Stimulated activated naive CD8-positive, alpha-beta T cell treated with anti-CD3 and anti-CD28 coated beads, Interleukin-15, amount 100 ng/mL, for 72 hours (primary cell): ENCODE results near the gene AKNA.

ENCODE experiments used
- ATAC-seq: fragments of 150-1000 bp; cut with Tn5 transposase; 2 replicates; pipeline ENCODE4 v1.10.0; 2021; ENCODE audit warnings: mild to moderate bottlenecking, moderate library complexity
- DNase-seq, 2 donors: peaks; one replicate each; pipeline ENCODE4 v3.0.0; 2021 to 2022
- H3K27ac Mint-ChIP-seq, 2 donors: one replicate each; pipeline ENCODE4 v1.8.0; 2022; ENCODE audit warnings: mild to moderate bottlenecking in 2 of 2, mixed read lengths in 2 of 2, moderate library complexity in 2 of 2
- H3K27me3 Mint-ChIP-seq: one replicate; pipeline ENCODE4 v1.8.0; 2022; ENCODE audit warnings: mixed read lengths
- H3K4me1 Mint-ChIP-seq: one replicate; pipeline ENCODE4 v1.8.0; 2022; ENCODE audit warnings: mild to moderate bottlenecking, mixed read lengths
- H3K4me3 Mint-ChIP-seq, 2 donors: one replicate each; pipeline ENCODE4 v1.8.0; 2022; ENCODE audit warnings: mild to moderate bottlenecking in 2 of 2, mixed read lengths in 2 of 2, moderate library complexity in 1 of 2
- H3K9me3 Mint-ChIP-seq, 2 donors: one replicate each; pipeline ENCODE4 v1.8.0; 2022; ENCODE audit warnings: mixed read lengths in 2 of 2

The AKNA gene

DNA sequence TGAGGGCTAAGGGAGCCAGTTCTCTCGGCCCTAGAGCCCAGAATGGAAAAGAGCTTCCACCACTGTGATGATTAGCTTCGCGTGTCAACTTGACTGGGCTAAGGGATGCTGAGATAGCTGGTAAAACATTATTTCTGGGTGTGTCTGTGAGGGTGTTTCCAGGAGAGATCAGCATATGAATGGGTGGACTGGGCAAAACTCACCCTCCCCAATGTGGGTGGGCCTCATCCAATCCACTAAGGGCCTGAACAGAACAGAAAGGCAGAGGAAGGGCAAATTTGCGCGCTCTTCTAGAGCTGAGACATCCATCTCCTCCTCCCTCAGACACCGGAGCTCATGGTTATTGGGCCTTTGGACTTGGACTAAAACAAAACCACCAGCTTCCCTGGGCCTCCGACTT, 20.9 kb upstream of the AKNA start:
- H3K4me1 Mint-ChIP-seq, result peaks cover 19% of the 10 kb centered on the region
- peak overlapping the region; percentile 5 to 21 for H3K27ac Mint-ChIP-seq
- no peak overlapping the region for H3K4me3 Mint-ChIP-seq
- ATAC-seq, result no peak
- DNase-seq, result no peak
- H3K9me3 Mint-ChIP-seq, result no peaks in the 10 kb centered on the region
- H3K27me3 Mint-ChIP-seq, result no peaks in the 10 kb centered on the region

DNA sequence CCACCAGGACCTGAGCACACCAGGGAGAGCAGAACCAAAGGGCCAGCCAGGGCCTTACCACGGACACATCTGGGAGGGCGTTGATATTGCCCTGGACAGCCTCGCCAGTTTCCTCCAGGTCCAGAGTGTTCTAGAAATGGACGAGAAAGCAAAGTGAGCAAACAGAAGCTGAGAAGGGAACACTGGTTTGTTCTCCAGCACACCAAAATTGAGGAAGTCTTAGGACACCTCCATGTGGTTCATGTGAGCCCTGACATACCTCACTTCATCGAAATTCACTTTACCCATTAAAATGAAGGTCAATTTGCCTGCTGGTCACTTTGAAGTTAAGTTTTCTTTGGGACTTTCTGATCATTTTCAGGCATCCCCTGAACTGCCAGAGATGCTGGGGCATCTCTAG, 20.1 kb upstream of the AKNA start:
- ATAC-seq, result no peak
- Mint-ChIP-seq H3K9me3 (no peaks in the 10 kb centered on the region), H3K27me3 (no peaks in the 10 kb centered on the region), H3K27ac (no peak overlapping the region), H3K4me3 (no peak overlapping the region), H3K4me1 (peaks cover 19% of the 10 kb centered on the region)
- no peak for DNase-seq

DNA sequence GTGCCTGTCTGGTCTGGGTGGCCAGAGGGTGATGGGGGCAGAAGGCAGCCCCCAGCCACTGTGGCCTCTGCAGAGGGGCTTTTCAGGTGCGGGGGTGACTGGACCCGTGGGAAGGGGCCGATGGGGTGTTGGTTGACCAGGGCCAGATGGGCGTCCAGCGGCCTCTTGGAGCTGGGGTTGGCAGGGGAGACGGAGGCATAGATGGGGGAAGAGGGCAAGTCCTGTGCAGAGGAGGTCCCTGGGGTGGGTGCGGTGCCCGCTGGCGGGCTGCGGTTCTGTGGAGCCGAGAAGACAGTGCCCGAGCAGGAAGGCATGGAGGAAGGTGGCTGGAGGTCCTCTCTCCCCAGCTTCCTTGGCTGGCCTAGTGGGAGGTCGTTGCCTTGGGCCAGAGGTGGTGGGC, 18.7 kb upstream of the AKNA start:
- H3K9me3 Mint-ChIP-seq, result no peaks in the 10 kb centered on the region
- H3K27me3 Mint-ChIP-seq, result no peaks in the 10 kb centered on the region
- ATAC-seq, result no peak
- H3K4me1 Mint-ChIP-seq, result peaks cover 19% of the 10 kb centered on the region
- no peak overlapping the region for H3K4me3 Mint-ChIP-seq
- DNase-seq, result no peak
- H3K27ac Mint-ChIP-seq, result peak overlapping the region; percentile 36 to 54

DNA sequence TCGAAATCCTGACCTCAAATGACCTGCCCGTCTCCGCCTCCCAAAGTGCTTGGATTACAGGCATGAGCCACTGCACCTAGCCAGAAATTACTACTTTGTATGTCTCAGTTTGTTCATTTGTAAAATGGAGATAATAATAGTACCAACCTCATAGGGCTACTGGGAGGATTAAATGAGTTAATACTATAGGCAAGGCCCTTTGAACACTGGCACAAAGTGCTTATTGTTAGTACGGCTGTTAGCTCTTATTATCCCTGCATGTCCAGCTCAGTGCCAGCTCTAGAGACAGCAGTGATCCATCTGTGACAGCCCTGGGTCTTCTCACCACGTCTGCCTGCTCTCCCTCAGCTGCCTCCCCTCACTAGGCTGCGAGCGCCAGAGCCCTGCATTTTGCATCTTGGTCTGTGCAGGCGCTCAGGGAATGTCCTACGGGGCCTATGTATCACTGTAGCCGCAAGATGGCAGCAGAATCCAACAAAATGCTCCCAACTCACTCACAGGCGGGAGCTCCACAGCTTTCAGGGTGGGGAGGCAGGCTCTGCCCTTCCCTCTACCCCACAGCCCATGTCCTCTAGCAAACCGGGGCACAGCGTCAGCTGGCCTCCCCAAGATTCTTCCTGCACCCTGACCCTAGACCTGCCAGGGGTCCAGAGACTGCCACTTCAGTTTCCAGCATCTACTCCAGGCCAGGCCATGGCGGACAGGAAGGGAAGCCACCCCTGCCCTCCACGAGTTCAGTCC, 17.7 kb upstream of the AKNA start:
- ATAC-seq (peak; percentile 94), DNase-seq (peak; percentile 76 to 82)
- Mint-ChIP-seq H3K4me1 (peaks cover 19% of the 10 kb centered on the region), H3K27ac (peak overlapping the region in 1 of 2 donors; percentile 27), H3K4me3 (no peak overlapping the region), H3K27me3 (no peaks in the 10 kb centered on the region), H3K9me3 (no peaks in the 10 kb centered on the region)

DNA sequence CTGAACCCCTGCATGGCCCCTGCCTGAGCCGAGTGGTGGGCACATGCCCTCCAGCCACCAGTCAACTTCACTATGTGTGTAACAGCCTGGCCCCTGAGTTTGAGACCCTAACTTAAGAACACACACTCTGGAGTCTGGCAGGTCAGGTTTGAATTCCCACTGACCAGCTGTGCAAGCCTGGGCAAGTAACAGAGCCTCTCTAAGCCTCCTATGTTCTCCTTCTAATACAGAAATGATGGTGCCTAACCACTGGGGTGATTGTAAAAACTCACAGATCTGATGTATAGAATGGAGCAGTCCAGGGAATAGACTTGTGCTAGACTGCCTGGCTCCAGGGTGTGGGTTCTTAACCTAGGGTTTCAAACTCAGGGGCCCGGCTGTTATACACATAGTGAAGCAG, 16.7 kb upstream of the AKNA start:
- H3K27ac Mint-ChIP-seq, result no peak overlapping the region
- no peak for DNase-seq

DNA sequence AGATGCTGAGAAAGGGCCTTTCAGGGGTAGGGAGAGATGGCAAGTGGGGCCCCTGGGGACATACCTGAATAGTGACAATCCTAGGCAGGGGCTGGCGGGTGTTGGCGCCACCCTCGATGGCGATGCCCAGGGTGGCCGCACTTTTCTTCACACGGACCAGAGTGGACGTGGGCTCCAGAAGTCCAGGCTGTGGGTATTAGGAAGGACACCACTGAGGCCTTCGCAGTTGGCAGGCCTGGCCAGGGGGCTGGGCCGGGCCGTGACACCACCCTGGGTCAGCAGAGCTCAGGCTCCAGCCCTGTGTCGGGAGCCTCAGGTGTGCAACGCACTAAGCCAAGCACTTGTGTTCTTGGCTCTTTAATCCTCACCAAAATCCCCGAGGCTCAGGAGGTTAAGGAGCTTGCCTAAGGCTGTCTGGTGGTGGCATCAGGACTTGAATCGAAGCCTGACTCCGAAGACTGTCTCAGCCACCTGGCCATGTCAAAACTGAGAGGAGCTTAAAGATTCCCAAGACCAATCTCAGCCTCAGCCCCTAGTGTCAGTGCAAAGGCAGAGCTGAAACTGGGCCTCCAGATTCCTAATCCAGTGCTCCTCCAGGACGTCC, 15.5 kb upstream of the AKNA start:
- peaks cover 14% of the 10 kb centered on the region for H3K4me1 Mint-ChIP-seq
- DNase-seq, result no peak
- no peaks in the 10 kb centered on the region for H3K27me3 Mint-ChIP-seq
- H3K4me3 Mint-ChIP-seq, result no peak overlapping the region
- H3K27ac Mint-ChIP-seq, result no peak overlapping the region
- H3K9me3 Mint-ChIP-seq, result no peaks in the 10 kb centered on the region
- ATAC-seq, result no peak

More for the DNA sequence above, 16.7 kb upstream of the AKNA start:
- no peaks in the 10 kb centered on the region for H3K27me3 Mint-ChIP-seq
- H3K4me3 Mint-ChIP-seq, result no peak overlapping the region
- peaks cover 15% of the 10 kb centered on the region for H3K4me1 Mint-ChIP-seq
- ATAC-seq, result no peak
- H3K9me3 Mint-ChIP-seq, result no peaks in the 10 kb centered on the region

DNA sequence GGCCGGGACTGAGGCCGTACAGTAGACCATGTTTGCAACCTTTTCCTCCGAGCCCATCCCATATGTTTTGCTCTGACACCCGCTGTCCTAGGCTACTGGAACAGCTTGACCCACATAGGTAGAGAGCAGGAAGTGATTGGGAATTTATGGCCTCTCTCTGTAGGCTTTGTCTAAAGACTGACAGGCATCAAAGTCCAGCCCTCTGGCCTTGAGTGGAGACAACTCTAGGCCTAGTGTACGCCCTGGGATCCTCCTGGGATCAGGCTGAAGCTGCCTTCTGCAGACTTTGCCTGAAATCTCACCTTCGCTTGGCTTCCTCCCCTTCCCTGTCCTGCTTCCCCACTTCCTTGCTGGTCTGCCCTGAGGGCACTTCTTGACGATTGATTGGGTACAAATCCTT, 13.6 kb upstream of the AKNA start:
- Mint-ChIP-seq H3K27ac (no peak overlapping the region), H3K27me3 (no peaks in the 10 kb centered on the region), H3K4me1 (peaks cover 29% of the 10 kb centered on the region), H3K4me3 (no peak overlapping the region), H3K9me3 (no peaks in the 10 kb centered on the region)
- ATAC-seq (no peak), DNase-seq (no peak)

DNA sequence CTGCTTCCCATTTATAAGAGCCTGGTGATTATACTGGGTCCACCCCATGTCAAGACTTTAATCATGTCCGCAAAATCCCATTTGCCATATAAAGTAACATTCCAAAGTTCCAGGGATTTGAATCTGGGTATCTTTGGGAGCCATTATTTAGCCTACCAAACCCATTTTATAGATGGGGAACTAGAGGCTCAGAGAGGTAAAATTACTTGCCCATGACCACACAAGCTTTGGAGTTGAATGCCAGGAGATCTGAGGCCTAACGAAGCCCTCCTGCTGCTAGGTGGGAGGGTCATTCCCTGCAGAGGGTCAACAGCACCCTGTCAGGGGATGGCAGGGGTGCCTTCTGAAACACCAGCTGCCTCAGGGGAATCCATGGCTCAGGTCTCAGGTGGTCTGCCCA, 13.0 kb upstream of the AKNA start:
- Mint-ChIP-seq H3K27me3 (no peaks in the 10 kb centered on the region), H3K4me3 (no peak overlapping the region), H3K4me1 (peaks cover 33% of the 10 kb centered on the region), H3K9me3 (no peaks in the 10 kb centered on the region), H3K27ac (no peak overlapping the region)
- ATAC-seq (no peak), DNase-seq (no peak)

DNA sequence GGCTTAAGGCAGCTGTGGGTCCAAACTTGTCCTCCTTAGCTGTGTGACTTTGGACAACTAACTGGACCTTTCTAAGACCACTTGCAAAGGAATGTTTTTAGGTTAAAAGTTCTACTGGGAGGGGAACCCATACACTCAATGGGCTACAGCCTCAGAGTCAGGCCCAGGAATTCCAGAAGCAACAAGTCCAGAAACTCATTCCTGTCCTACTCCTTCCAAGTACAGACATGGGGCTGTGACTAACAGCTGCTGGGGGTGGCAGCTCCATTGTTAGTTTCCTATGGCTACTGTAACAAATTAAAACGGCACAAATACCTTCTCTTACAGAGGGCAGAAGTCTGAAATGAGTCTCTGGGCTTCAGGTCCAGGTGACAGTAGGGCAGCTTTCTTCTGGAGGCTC, 12.4 kb upstream of the AKNA start:
- no peaks in the 10 kb centered on the region for H3K9me3 Mint-ChIP-seq
- ATAC-seq (no peak), DNase-seq (no peak)
- H3K27me3 Mint-ChIP-seq, result no peaks in the 10 kb centered on the region
- peaks cover 33% of the 10 kb centered on the region for H3K4me1 Mint-ChIP-seq
- no peak overlapping the region for H3K4me3 Mint-ChIP-seq
- no peak overlapping the region for H3K27ac Mint-ChIP-seq

DNA sequence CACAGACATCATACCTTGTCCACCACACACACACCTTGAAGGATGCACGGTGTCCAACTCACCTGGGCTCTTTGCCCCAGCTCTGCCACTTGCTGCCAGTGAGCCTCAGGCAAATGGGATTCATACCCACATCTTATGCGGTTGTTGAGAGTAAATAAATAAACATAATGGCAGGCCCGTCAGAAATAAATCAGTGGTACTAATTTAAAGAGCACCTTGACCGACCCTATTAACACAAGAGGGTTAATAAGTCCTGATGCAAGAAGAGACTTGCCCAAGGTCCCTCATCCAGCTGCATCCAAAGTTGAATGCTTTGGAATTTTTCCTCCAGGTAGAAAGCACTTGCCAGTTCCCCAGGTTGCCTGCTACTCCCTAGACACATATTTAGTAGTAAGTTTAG, 11.6 kb upstream of the AKNA start:
- Mint-ChIP-seq H3K4me1 (peaks cover 41% of the 10 kb centered on the region), H3K27me3 (no peaks in the 10 kb centered on the region), H3K9me3 (no peaks in the 10 kb centered on the region), H3K4me3 (no peak overlapping the region), H3K27ac (no peak overlapping the region)
- no peak for DNase-seq
- ATAC-seq, result no peak

DNA sequence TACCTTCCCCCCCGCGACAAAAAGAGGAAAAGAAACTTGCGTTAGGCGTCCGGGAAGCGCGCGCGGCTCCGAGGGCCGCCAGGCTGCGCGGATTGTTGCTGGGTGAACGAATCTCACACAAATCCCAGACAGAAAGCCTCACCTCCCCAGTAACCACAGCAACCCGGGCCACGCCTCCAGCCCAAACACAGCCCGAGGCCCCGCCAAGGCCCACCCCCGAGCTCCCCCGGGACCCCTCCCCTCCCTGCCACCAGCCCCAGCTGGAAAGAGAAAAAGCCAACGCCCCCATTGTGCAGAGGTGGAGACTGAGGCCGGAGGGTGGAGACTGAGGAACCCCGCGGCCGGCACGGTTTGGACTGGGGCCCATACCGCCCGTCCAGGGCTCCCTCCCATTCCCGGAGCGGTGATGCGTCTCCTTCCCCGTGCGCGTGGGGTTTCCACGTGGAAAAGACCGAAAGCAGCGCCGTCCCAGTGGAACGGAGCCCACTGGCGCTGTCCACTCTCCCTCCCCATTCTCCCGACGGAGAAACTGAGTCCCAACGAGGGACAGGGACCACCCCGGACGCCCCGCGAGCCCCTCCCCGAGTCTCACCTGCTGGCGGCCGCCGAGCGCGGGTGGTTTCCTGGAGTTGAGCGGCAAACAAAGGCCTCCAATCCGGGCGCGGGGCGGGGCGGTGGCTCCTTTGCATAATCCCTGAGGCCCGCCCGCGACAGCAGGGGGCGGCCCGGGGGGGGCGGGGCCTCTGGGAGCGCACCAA, 10.2 kb upstream of the AKNA start:
- Mint-ChIP-seq H3K27ac (peak overlapping the region; percentile 96 to 97), H3K9me3 (no peaks in the 10 kb centered on the region), H3K4me3 (peak overlapping the region; percentile 98 to 99), H3K27me3 (no peaks in the 10 kb centered on the region), H3K4me1 (peaks cover 54% of the 10 kb centered on the region)
- ATAC-seq, result peak; percentile 87
- DNase-seq, result peak; percentile 92 to 96

DNA sequence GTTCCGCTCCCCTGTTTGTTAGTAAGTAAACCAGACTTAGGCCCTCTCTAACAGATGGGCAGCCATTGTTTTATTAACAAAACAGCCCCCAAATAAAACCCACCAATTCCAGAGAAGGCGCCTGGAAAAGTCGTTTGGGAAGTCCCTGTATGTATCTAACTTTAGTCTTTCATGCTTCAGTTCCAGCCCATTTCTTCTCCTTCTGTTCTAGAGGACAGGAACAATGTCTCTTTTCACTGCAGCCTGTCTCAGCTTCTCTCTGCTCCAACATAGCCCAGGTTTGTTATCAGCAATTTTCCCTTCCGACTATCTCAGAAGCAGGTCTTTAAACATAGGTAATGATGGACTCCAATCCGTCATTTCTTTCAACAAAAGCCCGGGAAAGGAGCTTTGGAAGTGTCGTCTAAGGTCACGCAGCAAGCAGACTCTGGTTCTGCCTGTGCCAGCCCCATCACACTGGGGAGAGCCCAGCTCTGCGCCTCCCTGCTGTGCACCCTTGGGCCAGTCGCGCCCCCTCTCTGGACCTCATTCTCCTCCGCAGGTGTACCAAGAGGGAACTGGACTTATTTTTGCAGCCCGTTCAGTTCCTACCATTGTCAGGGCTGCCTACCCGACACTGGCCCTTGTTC, 9.6 kb upstream of the AKNA start:
- DNase-seq (no peak), ATAC-seq (peak; percentile 53)
- Mint-ChIP-seq H3K4me1 (peaks cover 61% of the 10 kb centered on the region), H3K4me3 (peak overlapping the region; percentile 98 to 99), H3K9me3 (no peaks in the 10 kb centered on the region), H3K27me3 (no peaks in the 10 kb centered on the region), H3K27ac (peak overlapping the region; percentile 96 to 97)

DNA sequence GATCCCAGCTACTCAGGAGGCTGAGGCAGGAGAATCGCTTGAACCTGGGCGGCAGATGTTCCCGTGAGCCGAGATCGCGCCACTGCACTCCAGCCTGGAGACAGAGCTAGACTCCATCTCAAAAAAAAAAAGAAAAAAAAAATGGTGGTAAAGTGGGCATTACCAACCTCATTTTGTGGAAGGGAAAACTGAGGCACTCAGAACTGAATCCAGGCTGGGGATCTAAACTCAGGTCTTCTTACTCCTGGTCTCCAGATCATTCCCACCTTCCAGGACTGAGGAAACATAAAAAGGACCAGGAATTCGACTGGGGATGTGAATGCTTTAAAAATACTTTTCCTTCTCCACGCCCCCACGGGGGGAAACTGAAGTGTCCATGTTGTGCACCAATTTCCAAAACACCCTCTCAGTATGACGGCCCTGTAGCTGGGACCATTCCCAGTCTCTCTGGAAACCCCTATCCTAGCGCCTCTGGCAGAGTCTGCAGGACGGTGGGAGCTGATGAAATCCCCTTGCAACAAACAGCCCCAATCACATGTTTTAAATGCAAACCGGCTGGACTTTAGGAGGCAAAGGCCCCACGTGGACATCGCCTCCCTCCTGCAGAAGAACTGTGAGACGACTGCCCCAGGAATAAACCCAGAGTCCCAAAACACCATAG, 8.9 kb upstream of the AKNA start:
- H3K27ac Mint-ChIP-seq, result peak overlapping the region; percentile 84 to 85
- peak overlapping the region; percentile 98 to 99 for H3K4me3 Mint-ChIP-seq
- H3K27me3 Mint-ChIP-seq, result no peaks in the 10 kb centered on the region
- H3K4me1 Mint-ChIP-seq, result peaks cover 68% of the 10 kb centered on the region
- DNase-seq (no peak), ATAC-seq (no peak)
- no peaks in the 10 kb centered on the region for H3K9me3 Mint-ChIP-seq

DNA sequence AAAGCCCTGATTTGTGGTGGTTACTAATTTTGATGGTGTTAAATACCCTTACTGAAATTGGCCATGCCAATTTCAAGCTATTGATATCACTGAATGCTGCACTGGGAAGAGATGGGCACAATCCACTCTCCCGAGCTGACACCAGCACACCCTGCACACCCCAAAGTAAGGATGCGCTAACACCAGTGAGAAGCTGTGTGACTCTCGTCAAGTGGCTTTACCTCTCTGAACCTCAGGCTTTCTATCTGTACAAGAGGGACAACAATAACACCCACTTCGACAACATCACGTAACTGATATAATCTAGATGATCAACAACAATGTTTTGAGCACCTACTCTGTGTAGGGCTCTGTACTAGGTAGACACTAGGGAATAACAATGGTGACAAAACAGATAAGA, 8.0 kb upstream of the AKNA start:
- peak overlapping the region; percentile 42 to 84 for H3K27ac Mint-ChIP-seq
- DNase-seq (no peak), ATAC-seq (no peak)
- H3K9me3 Mint-ChIP-seq, result no peaks in the 10 kb centered on the region
- no peaks in the 10 kb centered on the region for H3K27me3 Mint-ChIP-seq
- H3K4me3 Mint-ChIP-seq, result peak overlapping the region; percentile 98 to 99
- H3K4me1 Mint-ChIP-seq, result peaks cover 77% of the 10 kb centered on the region

DNA sequence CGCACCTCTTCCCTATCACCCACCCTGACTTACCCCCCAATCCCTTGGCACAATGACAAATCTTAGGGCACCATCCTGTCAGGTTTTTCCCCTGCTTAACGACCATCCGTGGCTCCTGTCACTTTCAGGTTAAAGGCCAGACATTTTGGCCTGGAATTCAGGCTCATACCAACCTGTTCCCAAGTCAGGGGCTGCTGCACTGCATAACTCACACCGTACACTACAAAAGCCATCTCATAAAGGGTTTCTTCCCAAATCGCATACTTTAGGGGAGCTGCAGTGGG, 7.5 kb upstream of the AKNA start:
- Mint-ChIP-seq H3K27me3 (no peaks in the 10 kb centered on the region), H3K4me1 (peaks cover 82% of the 10 kb centered on the region), H3K4me3 (peak overlapping the region; percentile 98 to 99), H3K27ac (peak overlapping the region; percentile 42 to 84), H3K9me3 (no peaks in the 10 kb centered on the region)
- DNase-seq (no peak), ATAC-seq (no peak)
